ENCODE data around the gene PSMB9. TPM values are rescaled to one million over a fixed set of nuclear protein-coding genes. Genes with fewer than 3 reads are reported as not detected.
A peak's percentile ranks its signal among the peaks of the same experiment; 100 is the strongest.

PSMB9 gene
- total and polyA plus RNA-seq, 9 of the 15 experiments (the other 6 are each of a cell fraction or from before 2014, with no cell fraction given), result 1.1 to 3.7 (median 2.4) TPM

DNA sequence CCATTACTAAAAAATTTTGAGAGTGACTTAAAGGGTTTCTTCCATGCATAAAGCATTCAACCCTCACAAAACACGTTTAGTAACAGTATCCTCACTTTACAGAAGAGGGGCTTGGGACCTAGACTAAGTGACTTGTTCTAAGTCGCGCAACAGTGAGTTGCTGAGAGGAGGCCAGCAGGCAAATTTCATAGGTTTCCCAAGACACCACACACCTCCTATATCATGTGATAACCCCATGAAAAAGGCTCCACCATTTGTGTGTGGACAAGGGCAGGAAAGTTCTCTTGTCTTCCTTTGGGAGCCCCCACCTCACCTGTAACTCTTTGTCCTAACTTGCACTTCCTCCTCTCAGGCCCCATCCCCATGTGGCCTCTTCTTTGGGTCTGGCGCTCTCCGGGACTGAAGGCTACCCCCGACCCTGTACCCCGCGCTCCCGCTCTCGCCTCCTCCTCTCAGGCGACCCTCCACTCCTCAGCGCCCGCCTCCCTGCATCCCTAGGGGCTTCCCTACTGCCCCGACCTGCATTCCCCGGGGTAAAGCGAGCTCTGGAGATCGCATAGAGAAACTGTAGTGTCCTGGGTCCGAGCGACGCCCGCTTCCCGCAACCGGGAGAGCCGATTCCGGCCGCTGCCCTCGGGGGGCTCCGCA, 10.5 kb upstream of the PSMB9 start:
- Histone ChIP-seq H3K27me3 (ENCODE audit: control insufficient read depth in 2 of 2, insufficient read depth in 2 of 2, low read length in 2 of 2) (peaks cover 4 to 27% of the 10 kb centered on the region in 2 experiments; a peak in 2 of 5 replicates), H3K4me2 (ENCODE audit: insufficient read depth, low read length) (peak overlapping the region; percentile 73), H3K4me3 (peak overlapping the region; percentile 17), H4K20me1 (replicated peaks; ENCODE audit: control insufficient read depth, insufficient read depth, low read length) (no peaks in the 10 kb centered on the region), H3K27ac (ENCODE audit: extremely low read depth, low read depth, low read length) (no peak overlapping the region), H3K9me1 (ENCODE audit: control insufficient read depth, insufficient read depth, low read length) (no peaks in the 10 kb centered on the region), H3K9me3 (replicated peaks; ENCODE audit: control insufficient read depth, insufficient read depth, low read depth, low read length) (no peaks in the 10 kb centered on the region), H3K36me3 (ENCODE audit: control insufficient read depth, insufficient read depth, low read length) (no peaks in the 10 kb centered on the region), H3K9ac (ENCODE audit: insufficient read depth in 1 of 2, low read depth in 2 of 2, low read length in 2 of 2) (no peak overlapping the region), H2AFZ (ENCODE audit: low read depth, low read length) (peak overlapping the region; percentile 82), H3K79me2 (ENCODE audit: control insufficient read depth, insufficient read depth, low read length) (no peaks in the 10 kb centered on the region), H3K4me1 (replicated peaks in 1 of 2; ENCODE audit: control insufficient read depth in 2 of 2, insufficient read depth in 2 of 2, low read length in 2 of 2) (peaks cover 0 to 16% of the 10 kb centered on the region in 2 experiments; a peak in 3 of 5 replicates)
- BruUV-seq (replicated peaks), result no TSS peak
- ChIA-PET POLR2A (interaction anchor here (2.9 kb wide), 1 partner anchor 128 kb away, joined by 13 read pairs; no protein-coding TSS in a partner anchor), CTCF (ENCODE audit: low intra/inter-chr PET ratio) (interaction anchor here (0.7 to 1.5 kb wide), 2 partner anchors 25 to 126 kb away, joined by 3 to 4 read pairs; no protein-coding TSS in a partner anchor)
- FAIRE-seq (no peak), DNase-seq (ENCODE audit: extremely low read depth in 1 of 4, low spot score in 3 of 4) (no peak), ATAC-seq (no peak)
- 61% methylated on average over 20 of the region's 28 CpGs for WGBS (ENCODE audit: insufficient coverage, low coverage, missing lambda C conversion rate)
- intact Hi-C loops (cut with micrococcal nuclease), result no loop called here
- TF ChIP-seq, protein P1, sequence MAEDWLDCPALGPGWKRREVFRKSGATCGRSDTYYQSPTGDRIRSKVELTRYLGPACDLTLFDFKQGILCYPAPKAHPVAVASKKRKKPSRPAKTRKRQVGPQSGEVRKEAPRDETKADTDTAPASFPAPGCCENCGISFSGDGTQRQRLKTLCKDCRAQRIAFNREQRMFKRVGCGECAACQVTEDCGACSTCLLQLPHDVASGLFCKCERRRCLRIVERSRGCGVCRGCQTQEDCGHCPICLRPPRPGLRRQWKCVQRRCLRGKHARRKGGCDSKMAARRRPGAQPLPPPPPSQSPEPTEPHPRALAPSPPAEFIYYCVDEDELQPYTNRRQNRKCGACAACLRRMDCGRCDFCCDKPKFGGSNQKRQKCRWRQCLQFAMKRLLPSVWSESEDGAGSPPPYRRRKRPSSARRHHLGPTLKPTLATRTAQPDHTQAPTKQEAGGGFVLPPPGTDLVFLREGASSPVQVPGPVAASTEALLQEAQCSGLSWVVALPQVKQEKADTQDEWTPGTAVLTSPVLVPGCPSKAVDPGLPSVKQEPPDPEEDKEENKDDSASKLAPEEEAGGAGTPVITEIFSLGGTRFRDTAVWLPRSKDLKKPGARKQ (CRISPR knock-in tag; IDR thresholded peaks at IDR 0.05), result peak; percentile 75; the same call in 1 of the 2 replicates
- TF ChIP-seq, protein P2, sequence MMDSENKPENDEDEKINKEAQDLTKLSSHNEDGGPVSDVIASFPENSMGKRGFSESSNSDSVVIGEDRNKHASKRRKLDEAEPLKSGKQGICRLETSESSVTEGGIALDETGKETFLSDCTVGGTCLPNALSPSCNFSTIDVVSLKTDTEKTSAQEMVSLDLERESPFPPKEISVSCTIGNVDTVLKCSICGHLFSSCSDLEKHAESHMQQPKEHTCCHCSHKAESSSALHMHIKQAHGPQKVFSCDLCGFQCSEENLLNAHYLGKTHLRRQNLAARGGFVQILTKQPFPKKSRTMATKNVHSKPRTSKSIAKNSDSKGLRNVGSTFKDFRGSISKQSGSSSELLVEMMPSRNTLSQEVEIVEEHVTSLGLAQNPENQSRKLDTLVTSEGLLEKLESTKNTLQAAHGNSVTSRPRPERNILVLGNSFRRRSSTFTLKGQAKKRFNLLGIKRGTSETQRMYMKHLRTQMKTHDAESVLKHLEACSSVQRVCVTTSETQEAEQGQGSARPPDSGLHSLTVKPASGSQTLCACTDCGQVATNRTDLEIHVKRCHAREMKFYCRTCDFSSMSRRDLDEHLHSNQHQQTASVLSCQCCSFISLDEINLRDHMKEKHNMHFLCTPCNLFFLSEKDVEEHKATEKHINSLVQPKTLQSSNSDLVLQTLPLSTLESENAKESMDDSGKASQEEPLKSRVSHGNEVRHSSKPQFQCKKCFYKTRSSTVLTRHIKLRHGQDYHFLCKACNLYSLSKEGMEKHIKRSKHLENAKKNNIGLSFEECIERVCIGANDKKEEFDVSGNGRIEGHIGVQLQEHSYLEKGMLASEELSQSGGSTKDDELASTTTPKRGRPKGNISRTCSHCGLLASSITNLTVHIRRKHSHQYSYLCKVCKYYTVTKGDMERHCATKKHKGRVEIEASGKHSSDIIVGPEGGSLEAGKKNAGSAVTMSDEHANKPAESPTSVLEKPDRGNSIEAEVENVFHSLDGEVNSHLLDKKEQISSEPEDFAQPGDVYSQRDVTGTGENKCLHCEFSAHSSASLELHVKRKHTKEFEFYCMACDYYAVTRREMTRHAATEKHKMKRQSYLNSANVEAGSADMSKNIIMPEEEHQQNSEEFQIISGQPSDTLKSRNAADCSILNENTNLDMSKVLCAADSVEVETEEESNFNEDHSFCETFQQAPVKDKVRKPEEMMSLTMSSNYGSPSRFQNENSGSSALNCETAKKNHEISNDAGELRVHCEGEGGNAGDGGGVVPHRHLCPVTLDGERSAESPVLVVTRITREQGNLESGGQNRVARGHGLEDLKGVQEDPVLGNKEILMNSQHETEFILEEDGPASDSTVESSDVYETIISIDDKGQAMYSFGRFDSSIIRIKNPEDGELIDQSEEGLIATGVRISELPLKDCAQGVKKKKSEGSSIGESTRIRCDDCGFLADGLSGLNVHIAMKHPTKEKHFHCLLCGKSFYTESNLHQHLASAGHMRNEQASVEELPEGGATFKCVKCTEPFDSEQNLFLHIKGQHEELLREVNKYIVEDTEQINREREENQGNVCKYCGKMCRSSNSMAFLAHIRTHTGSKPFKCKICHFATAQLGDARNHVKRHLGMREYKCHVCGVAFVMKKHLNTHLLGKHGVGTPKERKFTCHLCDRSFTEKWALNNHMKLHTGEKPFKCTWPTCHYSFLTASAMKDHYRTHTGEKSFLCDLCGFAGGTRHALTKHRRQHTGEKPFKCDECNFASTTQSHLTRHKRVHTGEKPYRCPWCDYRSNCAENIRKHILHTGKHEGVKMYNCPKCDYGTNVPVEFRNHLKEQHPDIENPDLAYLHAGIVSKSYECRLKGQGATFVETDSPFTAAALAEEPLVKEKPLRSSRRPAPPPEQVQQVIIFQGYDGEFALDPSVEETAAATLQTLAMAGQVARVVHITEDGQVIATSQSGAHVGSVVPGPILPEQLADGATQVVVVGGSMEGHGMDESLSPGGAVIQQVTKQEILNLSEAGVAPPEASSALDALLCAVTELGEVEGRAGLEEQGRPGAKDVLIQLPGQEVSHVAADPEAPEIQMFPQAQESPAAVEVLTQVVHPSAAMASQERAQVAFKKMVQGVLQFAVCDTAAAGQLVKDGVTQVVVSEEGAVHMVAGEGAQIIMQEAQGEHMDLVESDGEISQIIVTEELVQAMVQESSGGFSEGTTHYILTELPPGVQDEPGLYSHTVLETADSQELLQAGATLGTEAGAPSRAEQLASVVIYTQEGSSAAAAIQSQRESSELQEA (IDR thresholded peaks at IDR 0.05; ENCODE audit: low read depth), result no peak
- TF ChIP-seq RAD51 (IDR thresholded peaks at IDR 0.05; ENCODE audit: borderline replicate concordance, low read depth) (no peak), SNIP1 (IDR thresholded peaks at IDR 0.05; ENCODE audit: low read depth) (no peak), SPI1 (IDR thresholded peaks at IDR 0.05; ENCODE audit: borderline replicate concordance, low read depth, low read length) (peak; percentile 34; the same call in 1 of the 2 replicates), ZNF707 (CRISPR knock-in tag; conservative IDR thresholded peaks at IDR 0.05) (no peak)
- in situ Hi-C loops (cut with MboI), result no loop called here

Measured in K562 (cell line).